PC-3 (cell line): Measurements from ENCODE around the gene MAPK6. TPM values are rescaled to one million over a fixed set of nuclear protein-coding genes. Genes with fewer than 3 reads are reported as not detected.
A peak's percentile ranks its signal among the peaks of the same experiment; 100 is the strongest.

Source experiments
- ATAC-seq: fragments of 200-7000 bp; cut with Tn5 transposase; 2 replicates; pipeline ENCODE4 v1.9.1; 2020; ENCODE audit warnings: mild to moderate bottlenecking, moderate library complexity
- BruUV-seq: library from RNA; stranded (reverse); fragments of 400-500 nt; replicated peaks from 2 replicates; lab custom pipeline; 2021; lab: Mats Ljungman, UMichigan
- CTCF ChIA-PET: fragments of 300-600 bp; sonication (Branson Sonifier 250); formaldehyde crosslinking; loops from one replicate; lab custom pipeline; 2022; ENCODE audit warnings: antibody characterized with exemption; lab: Charles Lee
- POLR2A ChIA-PET: fragments of 300-600 bp; sonication (Branson Sonifier 250); formaldehyde crosslinking; loops from one replicate; lab custom pipeline; 2022; ENCODE audit warnings: antibody characterized with exemption; ENCODE audit not compliant: unreplicated experiment; lab: Charles Lee
- DNase-seq: peaks from one replicate; pipeline ENCODE4 v3.0.0-alpha.2; 2015
- H2AFZ ChIP-seq: fragments of 300-600 bp; sonication (generic); 2 replicates; pipeline ENCODE4 v1.6.0; 2016; ENCODE audit warnings: antibody characterized with exemption, low read length
- H3F3A ChIP-seq: fragments of 300-600 bp; sonication (generic); one replicate; pipeline ENCODE4 v1.6.0; 2017; ENCODE audit warnings: antibody characterized with exemption, low read length, control low read depth, mild to moderate bottlenecking; ENCODE audit not compliant: unreplicated experiment
- H3K27ac ChIP-seq: fragments of 300-600 bp; sonication (generic); 2 replicates; pipeline ENCODE4 v1.5.1; 2016; ENCODE audit warnings: mild to moderate bottlenecking, low read length
- H3K27me3 ChIP-seq: fragments of 300-600 bp; sonication (generic); 2 replicates; pipeline ENCODE4 v1.6.1; 2016; ENCODE audit warnings: low read length, mixed read lengths
- H3K36me3 ChIP-seq: fragments of 300-600 bp; sonication (generic); 2 replicates; pipeline ENCODE4 v1.6.1; 2016; ENCODE audit warnings: low read depth, mixed run types, low read length, mixed read lengths
- H3K4me1 ChIP-seq: fragments of 300-600 bp; sonication (generic); 2 replicates; pipeline ENCODE4 v1.5.1; 2016; ENCODE audit warnings: low read length; ENCODE audit not compliant: insufficient read depth
- H3K4me2 ChIP-seq: fragments of 300-600 bp; sonication (generic); 2 replicates; pipeline ENCODE4 v1.6.0; 2016; ENCODE audit warnings: low read length
- H3K4me3 ChIP-seq: fragments of 300-600 bp; sonication (generic); 2 replicates; pipeline ENCODE4 v1.5.1; 2016; ENCODE audit warnings: mild to moderate bottlenecking, low read length, mixed read lengths
- H3K79me2 ChIP-seq: fragments of 300-600 bp; sonication (generic); 2 replicates; pipeline ENCODE4 v1.6.1; 2017; ENCODE audit warnings: low read length, mixed read lengths
- H3K9ac ChIP-seq: fragments of 300-600 bp; sonication (generic); 2 replicates; pipeline ENCODE4 v1.6.0; 2016; ENCODE audit warnings: mild to moderate bottlenecking, low read length
- H3K9me2 ChIP-seq: fragments of 300-600 bp; sonication (generic); replicated peaks from 2 replicates; pipeline ENCODE4 v1.6.1; 2016; ENCODE audit warnings: mixed run types, low read length, mixed read lengths
- H3K9me3 ChIP-seq: fragments of 300-600 bp; sonication (generic); 2 replicates; pipeline ENCODE4 v1.6.1; 2016; ENCODE audit warnings: low read length, mixed read lengths
- H4K20me1 ChIP-seq: fragments of 300-600 bp; sonication (generic); 2 replicates; pipeline ENCODE4 v1.6.1; 2016; ENCODE audit warnings: low read length, mixed read lengths
- EZH2 ChIP-seq: fragments of 300-600 bp; sonication (generic); IDR thresholded peaks from one replicate; pipeline ENCODE4 v1.6.1; 2017; ENCODE audit warnings: antibody characterized with exemption, mild to moderate bottlenecking, low read length; ENCODE audit not compliant: unreplicated experiment
- EZH2phosphoT487 ChIP-seq: fragments of 300-600 bp; sonication (generic); IDR thresholded peaks from 2 replicates; pipeline ENCODE4 v1.6.1; 2018; ENCODE audit warnings: mild to moderate bottlenecking, antibody characterized with exemption, low read length, borderline replicate concordance
- intact Hi-C: fragments of 100-400 bp; cut with micrococcal nuclease; formaldehyde crosslinking; loops from 2 replicates; pipeline ENCODE4 v1.9.0; 2023
- total RNA-seq: library from RNA; depleted of rRNA; stranded (reverse); fragments of >200 nt; gene quantifications from 2 replicates; pipeline ENCODE4 v1.2.3, GENCODE V29; 2014
- TF ChIP-seq, protein P1 (sequence below): fragments of 300-600 bp; sonication (generic); conservative IDR thresholded peaks from 2 replicates; pipeline ENCODE4 v1.5.1; 2017; ENCODE audit warnings: antibody characterized with exemption, low read depth, mild to moderate bottlenecking, low read length

MAPK6 gene
- total RNA-seq, 1 experiment from 2014 or later = 22.5 TPM

DNA sequence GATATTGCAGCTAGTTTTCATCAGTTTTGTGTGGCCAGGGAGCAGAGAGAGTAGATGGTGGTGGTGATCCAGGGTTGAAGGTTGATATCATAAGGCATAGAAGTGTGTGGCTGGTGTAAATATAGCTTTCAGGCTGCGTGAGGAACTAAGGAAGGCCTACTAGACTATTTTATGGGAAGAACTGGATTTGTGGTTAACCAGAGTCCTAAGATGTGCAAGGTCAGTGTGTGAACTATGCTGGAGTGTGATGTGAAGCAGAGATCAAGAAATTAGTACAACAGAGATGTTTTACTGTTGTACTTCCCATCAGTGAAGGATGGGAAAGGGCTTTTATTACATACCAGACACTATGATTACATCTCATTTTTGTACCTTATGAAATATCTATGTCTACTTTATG, 41.5 kb downstream of the MAPK6 start:
- H3K27me3 ChIP-seq = no peaks in the 10 kb centered on the region
- ATAC-seq = no peak
- CTCF ChIA-PET = no interaction called here
- TF ChIP-seq EZH2phosphoT487 = no peak
- TF ChIP-seq EZH2 = no peak
- H3K27ac ChIP-seq = no peak overlapping the region
- peaks cover 16% of the 10 kb centered on the region for H3K79me2 ChIP-seq
- peaks cover 35% of the 10 kb centered on the region for H3K36me3 ChIP-seq
- H3K4me2 ChIP-seq = no peak overlapping the region
- no peaks in the 10 kb centered on the region for H3K9me2 ChIP-seq
- DNase-seq = no peak
- no peak overlapping the region for H3K4me3 ChIP-seq
- intact Hi-C loops = no loop called here
- no peaks in the 10 kb centered on the region for H3F3A ChIP-seq
- H4K20me1 ChIP-seq = no peaks in the 10 kb centered on the region
- no peak overlapping the region for H3K9ac ChIP-seq
- POLR2A ChIA-PET = no interaction called here
- peaks cover 5% of the 10 kb centered on the region for H3K4me1 ChIP-seq
- H3K9me3 ChIP-seq = no peaks in the 10 kb centered on the region
- BruUV-seq = no TSS peak
- no peak overlapping the region for H2AFZ ChIP-seq

DNA sequence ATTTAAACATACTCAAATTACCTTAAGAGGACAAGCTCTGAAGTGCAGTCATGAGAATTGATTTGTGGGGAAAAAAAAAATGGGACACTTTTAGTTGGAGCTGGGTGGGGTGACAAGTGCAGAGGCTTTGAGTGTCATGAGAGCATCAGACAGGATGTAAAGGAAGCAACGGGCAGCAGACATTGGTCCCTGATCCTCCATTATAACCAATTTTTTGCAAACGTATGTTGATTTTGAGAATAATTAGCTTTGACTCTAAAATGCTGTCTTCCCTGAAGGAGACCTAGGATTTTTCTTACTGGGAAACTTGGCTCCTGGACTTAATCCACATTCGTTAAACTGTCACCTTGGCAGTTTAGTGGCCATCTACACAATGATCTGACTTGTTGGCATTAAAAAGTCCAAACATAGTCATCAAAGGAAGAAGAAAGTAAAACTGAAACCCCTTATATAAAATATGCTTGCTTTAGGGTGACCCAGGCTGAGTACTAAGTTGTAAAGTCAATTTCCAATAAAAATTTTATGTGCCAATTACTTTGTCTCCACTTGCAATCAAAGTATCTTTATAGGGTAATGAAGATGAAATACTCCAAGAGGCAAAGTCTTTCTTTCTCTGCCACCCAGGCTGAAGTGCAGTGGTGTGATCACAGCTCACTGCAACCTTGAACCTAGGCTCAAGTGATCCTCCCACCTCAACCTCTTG, 48.0 kb downstream of the MAPK6 start:
- no peak overlapping the region for H3K4me2 ChIP-seq

DNA sequence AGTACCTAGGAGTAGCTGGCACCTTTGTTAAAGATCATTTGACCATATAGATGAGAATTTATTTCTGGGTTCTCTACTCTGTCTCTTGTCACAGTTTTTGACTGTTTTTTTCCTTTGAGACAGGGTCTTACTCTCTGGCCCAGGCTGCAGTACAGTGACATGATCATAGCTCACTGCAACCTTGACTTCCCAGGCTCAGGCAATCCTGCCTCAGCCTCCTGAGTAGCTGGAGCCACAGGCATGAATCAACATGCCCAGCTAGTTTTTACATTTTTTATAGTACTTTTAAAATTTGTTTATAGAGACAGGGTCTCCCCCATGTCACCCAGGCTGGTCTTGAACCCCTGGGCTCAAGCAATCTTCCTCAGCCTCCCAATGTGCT, 48.5 kb downstream of the MAPK6 start:
- H3K9me2 ChIP-seq = no peaks in the 10 kb centered on the region
- ChIA-PET CTCF (no interaction called here), POLR2A (no interaction called here)
- H3K4me3 ChIP-seq = no peak overlapping the region
- no peaks in the 10 kb centered on the region for H3K36me3 ChIP-seq
- no peak overlapping the region for H3K27ac ChIP-seq
- TF ChIP-seq EZH2 = no peak
- no peak for TF ChIP-seq EZH2phosphoT487
- TF ChIP-seq, protein P1, sequence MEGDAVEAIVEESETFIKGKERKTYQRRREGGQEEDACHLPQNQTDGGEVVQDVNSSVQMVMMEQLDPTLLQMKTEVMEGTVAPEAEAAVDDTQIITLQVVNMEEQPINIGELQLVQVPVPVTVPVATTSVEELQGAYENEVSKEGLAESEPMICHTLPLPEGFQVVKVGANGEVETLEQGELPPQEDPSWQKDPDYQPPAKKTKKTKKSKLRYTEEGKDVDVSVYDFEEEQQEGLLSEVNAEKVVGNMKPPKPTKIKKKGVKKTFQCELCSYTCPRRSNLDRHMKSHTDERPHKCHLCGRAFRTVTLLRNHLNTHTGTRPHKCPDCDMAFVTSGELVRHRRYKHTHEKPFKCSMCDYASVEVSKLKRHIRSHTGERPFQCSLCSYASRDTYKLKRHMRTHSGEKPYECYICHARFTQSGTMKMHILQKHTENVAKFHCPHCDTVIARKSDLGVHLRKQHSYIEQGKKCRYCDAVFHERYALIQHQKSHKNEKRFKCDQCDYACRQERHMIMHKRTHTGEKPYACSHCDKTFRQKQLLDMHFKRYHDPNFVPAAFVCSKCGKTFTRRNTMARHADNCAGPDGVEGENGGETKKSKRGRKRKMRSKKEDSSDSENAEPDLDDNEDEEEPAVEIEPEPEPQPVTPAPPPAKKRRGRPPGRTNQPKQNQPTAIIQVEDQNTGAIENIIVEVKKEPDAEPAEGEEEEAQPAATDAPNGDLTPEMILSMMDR = no peak
- ATAC-seq = peak; percentile 12; the same call in 1 of the 2 replicates
- no peak overlapping the region for H3K9ac ChIP-seq
- H3K79me2 ChIP-seq = no peaks in the 10 kb centered on the region
- H2AFZ ChIP-seq = no peak overlapping the region
- no peaks in the 10 kb centered on the region for H3K4me1 ChIP-seq
- H3K4me2 ChIP-seq = no peak overlapping the region
- H3F3A ChIP-seq = no peaks in the 10 kb centered on the region
- no TSS peak for BruUV-seq
- no peaks in the 10 kb centered on the region for H3K9me3 ChIP-seq
- H3K27me3 ChIP-seq = no peaks in the 10 kb centered on the region
- intact Hi-C loops = no loop called here
- DNase-seq = no peak
- no peaks in the 10 kb centered on the region for H4K20me1 ChIP-seq

More for the DNA sequence above, 48.0 kb downstream of the MAPK6 start:
- no peaks in the 10 kb centered on the region for H4K20me1 ChIP-seq
- POLR2A ChIA-PET = no interaction called here
- ATAC-seq (peak; percentile 10; the same call in 1 of the 2 replicates), DNase-seq (no peak)
- CTCF ChIA-PET = interaction anchor here (0.6 kb wide), 1 partner anchor 72 kb away, joined by 4 read pairs; no protein-coding TSS in a partner anchor
- 0 out of 2 replicates have a peak, but pooled peaks cover 4% of the 10 kb centered on the region for H3K36me3 ChIP-seq
- TF ChIP-seq EZH2phosphoT487 = no peak
- H3K9me3 ChIP-seq = no peaks in the 10 kb centered on the region
- H3F3A ChIP-seq = no peaks in the 10 kb centered on the region
- BruUV-seq = no TSS peak
- no peak overlapping the region for H3K4me3 ChIP-seq
- H2AFZ ChIP-seq = no peak overlapping the region
- no peak overlapping the region for H3K9ac ChIP-seq
- intact Hi-C loops = no loop called here
- H3K27me3 ChIP-seq = no peaks in the 10 kb centered on the region
- H3K9me2 ChIP-seq = no peaks in the 10 kb centered on the region
- H3K79me2 ChIP-seq = no peaks in the 10 kb centered on the region
- no peaks in the 10 kb centered on the region for H3K4me1 ChIP-seq
- H3K27ac ChIP-seq = no peak overlapping the region
